ENCODE measurements around the gene COL13A1. TPM values are rescaled to one million over a fixed set of nuclear protein-coding genes. Genes with fewer than 3 reads are reported as not detected.
A peak's percentile ranks its signal among the peaks of the same experiment; 100 is the strongest.

Gene COL13A1
- total and polyA plus RNA-seq, 12 donors, result 0.54 to 7.6 (median 1.9) TPM

DNA sequence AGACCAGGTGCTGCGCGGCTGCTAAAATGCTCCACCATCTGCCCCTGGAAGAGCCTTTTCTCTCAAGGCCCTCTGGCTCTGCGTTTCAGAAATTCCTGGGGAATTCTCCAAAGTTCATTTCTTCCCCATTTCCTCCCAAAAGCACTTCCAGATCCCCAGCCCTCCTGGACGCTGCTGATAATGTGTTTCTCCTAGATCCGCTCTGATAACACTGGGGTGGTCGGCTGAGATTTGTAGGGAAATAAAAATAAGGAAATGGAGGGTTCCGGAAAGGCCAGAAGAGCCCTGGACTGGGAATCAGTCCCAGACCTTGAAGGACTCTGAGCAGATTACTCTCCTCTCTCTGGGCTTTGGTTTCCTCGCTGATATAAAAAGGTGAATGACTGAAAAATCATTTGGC is 28.1 kb downstream of the COL13A1 start:
- H3K27me3 ChIP-seq, result no peaks in the 10 kb centered on the region
- H3K9me3 ChIP-seq (replicated peaks in 1 of 3), result no peaks in the 10 kb centered on the region
- no peak overlapping the region for H3K4me3 ChIP-seq
- 26 to 44% (median 35%) methylated on average over 6 to 8 of the region's 8 CpGs for WGBS, 4 donors
- no peak overlapping the region for H3K27ac ChIP-seq
- TF ChIP-seq CTCF (IDR thresholded peaks at IDR 0.05), result no peak
- TF ChIP-seq POLR2A (IDR thresholded peaks at IDR 0.05), result no peak
- H3K4me1 ChIP-seq (replicated peaks in 1 of 2), result no peaks in the 10 kb centered on the region
- DNase-seq, result peak in 1 of 7 donors; percentile 53
- intact Hi-C loops (cut with DNase I), result no loop called here
- H3K36me3 ChIP-seq (replicated peaks in 1 of 2), result no peaks in the 10 kb centered on the region

GRCh38 chr10:69831231-69831855 is 29.6 kb downstream of the COL13A1 start:
- H3K27me3 ChIP-seq, result no peaks in the 10 kb centered on the region
- TF ChIP-seq POLR2A (IDR thresholded peaks at IDR 0.05) (no peak), CTCF (IDR thresholded peaks at IDR 0.05) (no peak)
- no peak overlapping the region for H3K4me3 ChIP-seq
- no peak overlapping the region for H3K27ac ChIP-seq
- WGBS, 4 donors, result 68 to 76% (median 71%) methylated on average over 4 to 5 of the region's 5 CpGs
- intact Hi-C loops (cut with DNase I), result no loop called here
- H3K4me1 ChIP-seq (replicated peaks in 1 of 2), result no peaks in the 10 kb centered on the region
- no peak for DNase-seq
- no peaks in the 10 kb centered on the region for H3K36me3 ChIP-seq (replicated peaks in 1 of 2)
- no peaks in the 10 kb centered on the region for H3K9me3 ChIP-seq (replicated peaks in 1 of 3)

DNA sequence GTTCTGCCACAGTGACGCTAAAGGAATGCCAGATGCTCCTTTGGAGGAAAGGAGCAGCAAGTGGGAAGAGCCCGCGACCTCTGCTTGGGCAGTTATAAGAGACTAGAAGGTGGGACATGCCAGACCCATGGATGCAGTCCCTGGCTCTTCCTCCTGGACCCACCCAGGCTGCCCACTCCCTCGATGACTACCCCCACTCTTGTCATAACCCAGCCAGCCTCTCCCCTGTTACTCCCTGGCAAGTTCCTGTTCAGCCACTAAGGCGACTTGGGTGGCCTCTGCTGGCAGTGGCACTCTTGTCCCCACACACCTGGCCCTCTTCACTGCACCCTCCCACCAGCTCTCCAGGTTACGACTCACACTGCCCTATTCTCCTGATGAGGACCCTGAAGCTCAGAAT is 33.5 kb downstream of the COL13A1 start:
- no peaks in the 10 kb centered on the region for H3K9me3 ChIP-seq (replicated peaks in 1 of 3)
- no peaks in the 10 kb centered on the region for H3K4me1 ChIP-seq (replicated peaks in 1 of 2)
- no peak overlapping the region for H3K4me3 ChIP-seq
- no peaks in the 10 kb centered on the region for H3K36me3 ChIP-seq (replicated peaks in 1 of 2)
- no peak for DNase-seq
- no peaks in the 10 kb centered on the region for H3K27me3 ChIP-seq
- 86 to 91% (median 88%) methylated on average over 4 to 6 of the region's 6 CpGs for WGBS, 4 donors
- intact Hi-C loops (cut with DNase I), result no loop called here
- TF ChIP-seq CTCF (IDR thresholded peaks at IDR 0.05), result no peak
- TF ChIP-seq POLR2A (IDR thresholded peaks at IDR 0.05), result no peak
- no peak overlapping the region for H3K27ac ChIP-seq

- H3K4me3 ChIP-seq, result no peak overlapping the region
- intact Hi-C loops (cut with DNase I), result no loop called here
- no peak for TF ChIP-seq CTCF (IDR thresholded peaks at IDR 0.05)
- no peak for TF ChIP-seq POLR2A (IDR thresholded peaks at IDR 0.05)
- DNase-seq, result no peak
- no peaks in the 10 kb centered on the region for H3K27me3 ChIP-seq
- 37 to 54% (median 49%) methylated on average over 2 to 8 of the region's 8 CpGs for WGBS, 4 donors
- H3K4me1 ChIP-seq (replicated peaks in 1 of 2), result no peaks in the 10 kb centered on the region
- no peaks in the 10 kb centered on the region for H3K36me3 ChIP-seq (replicated peaks in 1 of 2)
- no peaks in the 10 kb centered on the region for H3K9me3 ChIP-seq (replicated peaks in 1 of 3)
- H3K27ac ChIP-seq, result no peak overlapping the region
Observed at GRCh38 chr10:69835875-69836730, 34.4 kb downstream of the COL13A1 start.

Data from adrenal gland (tissue), 12 donors.